CD14-positive monocyte (primary cell): Measurements from ENCODE around the gene GREB1L. TPM values are rescaled to one million over a fixed set of nuclear protein-coding genes. Genes with fewer than 3 reads are reported as not detected.

Experiments
- DNase-seq, 3 donors: peaks; one replicate each; pipeline ENCODE4 v3.0.0-alpha.2; 2011 to 2022
- H2AFZ ChIP-seq: 2 replicates; pipeline ENCODE4 v1.6.0; 2012; ENCODE audit warnings: mild to moderate bottlenecking, low read depth, low read length, inconsistent platforms; ENCODE audit not compliant: insufficient read depth, poor library complexity, severe bottlenecking
- H3K27ac ChIP-seq, 2 donors: 1 replicate in 1 of 2; 2 replicates in 1 of 2; pipeline ENCODE4 v1.5.1; 2012 to 2013; ENCODE audit warnings: low read length in 2 of 2, control low read depth in 1 of 2, inconsistent platforms in 1 of 2, low read depth in 1 of 2, mild to moderate bottlenecking in 1 of 2
- H3K27me3 ChIP-seq, 2 donors: one replicate each; pipeline versions ENCODE4 v1.6.0 to v1.6.1; 2011 to 2013; ENCODE audit warnings: low read length in 2 of 2; ENCODE audit not compliant: control insufficient read depth in 2 of 2, insufficient read depth in 2 of 2
- H3K36me3 ChIP-seq, 2 donors: replicated peaks in 1 of 2; 1 replicate in 1 of 2; 2 replicates in 1 of 2; pipeline versions ENCODE4 v1.5.1 to v1.6.1; 2012 to 2013; ENCODE audit warnings: low read length in 2 of 2, control low read depth in 1 of 2, inconsistent platforms in 1 of 2, mild to moderate bottlenecking in 1 of 2; ENCODE audit not compliant: insufficient read depth in 2 of 2, control insufficient read depth in 1 of 2
- H3K4me1 ChIP-seq, 2 donors: 1 replicate in 1 of 2; 2 replicates in 1 of 2; pipeline versions ENCODE4 v1.5.1 to v1.6.1; 2012 to 2013; ENCODE audit warnings: low read length in 2 of 2, control low read depth in 1 of 2, inconsistent platforms in 1 of 2, mild to moderate bottlenecking in 1 of 2, moderate library complexity in 1 of 2; ENCODE audit not compliant: insufficient read depth in 2 of 2, control insufficient read depth in 1 of 2
- H3K4me2 ChIP-seq: replicated peaks from 2 replicates; pipeline ENCODE3; 2012; ENCODE audit warnings: low read length, moderate library complexity, mild to moderate bottlenecking; ENCODE audit not compliant: poor library complexity, severe bottlenecking; ENCODE audit errors: extremely low read depth
- H3K4me3 ChIP-seq, 3 experiments: fragments of 200-600 bp in 1 of 3; sonication (generic) in 1 of 3; replicated peaks in 1 of 3; 1 replicate in 2 of 3; 2 replicates in 1 of 3; pipeline ENCODE4 v1.5.1; 2011 to 2013; ENCODE audit warnings: low read length in 3 of 3, mild to moderate bottlenecking in 3 of 3, control low read depth in 2 of 3, low read depth in 2 of 3, inconsistent platforms in 1 of 3, moderate library complexity in 1 of 3
- H3K79me2 ChIP-seq: 2 replicates; pipeline ENCODE4 v1.6.0; 2012; ENCODE audit warnings: mild to moderate bottlenecking, control low read depth, inconsistent platforms, low read length, moderate library complexity; ENCODE audit not compliant: insufficient read depth
- H3K9ac ChIP-seq: 2 replicates; pipeline ENCODE4 v1.6.0; 2017; ENCODE audit warnings: low read length, mild to moderate bottlenecking; ENCODE audit not compliant: insufficient read depth, poor library complexity, severe bottlenecking
- H3K9me3 ChIP-seq, 2 donors: replicated peaks in 1 of 2; 1 replicate in 1 of 2; 2 replicates in 1 of 2; pipeline versions ENCODE4 v1.5.1 to v1.6.1; 2012 to 2013; ENCODE audit warnings: low read length in 2 of 2, control low read depth in 1 of 2; ENCODE audit not compliant: control insufficient read depth in 1 of 2, insufficient read depth in 1 of 2
- H4K20me1 ChIP-seq: 2 replicates; pipeline ENCODE4 v1.6.0; 2012; ENCODE audit warnings: mild to moderate bottlenecking, low read length, control low read depth, moderate library complexity; ENCODE audit not compliant: insufficient read depth
- H3K27ac Mint-ChIP-seq, 7 donors: one replicate each; pipeline ENCODE4 v1.8.0; 2020; ENCODE audit warnings: mild to moderate bottlenecking in 7 of 7, mixed read lengths in 7 of 7, moderate library complexity in 6 of 7, inconsistent platforms in 2 of 7
- H3K27me3 Mint-ChIP-seq, 3 donors: one replicate each; pipeline ENCODE4 v1.8.0; 2021 to 2022; ENCODE audit warnings: low read depth in 3 of 3, mild to moderate bottlenecking in 3 of 3, mixed read lengths in 3 of 3, moderate library complexity in 3 of 3, inconsistent platforms in 1 of 3
- H3K36me3 Mint-ChIP-seq, 2 donors: one replicate each; pipeline ENCODE4 v1.8.0; 2020; ENCODE audit warnings: mixed read lengths in 2 of 2, inconsistent platforms in 1 of 2, mild to moderate bottlenecking in 1 of 2
- H3K4me1 Mint-ChIP-seq: one replicate; pipeline ENCODE4 v1.8.0; 2020; ENCODE audit warnings: mild to moderate bottlenecking, mixed read lengths
- H3K4me3 Mint-ChIP-seq, 2 donors: one replicate each; pipeline ENCODE4 v1.8.0; 2020; ENCODE audit warnings: mild to moderate bottlenecking in 2 of 2, mixed read lengths in 2 of 2, moderate library complexity in 1 of 2
- H3K9me3 Mint-ChIP-seq, 7 donors: one replicate each; pipeline ENCODE4 v1.8.0; 2020 to 2022; ENCODE audit warnings: mixed read lengths in 7 of 7, mild to moderate bottlenecking in 6 of 7, moderate library complexity in 6 of 7, inconsistent platforms in 2 of 7
- WGBS: methylation state at CpG from one replicate; pipeline ENCODE4 v1.1.5; 2013; ENCODE audit warnings: missing lambda C conversion rate; ENCODE audit not compliant: insufficient coverage; 5-methylcytosine and 5-hydroxymethylcytosine counted together
- intact Hi-C, 2 donors: fragments of 100-400 bp; cut with micrococcal nuclease; formaldehyde crosslinking; loops; one replicate each; pipeline versions ENCODE4 v1.15.0 to v1.15.1; 2023
- polyA plus RNA-seq, 3 donors: library from polyadenylated mRNA; depleted of rRNA in 1 of 3; unstranded in 2 of 3; stranded (reverse) in 1 of 3; fragments of 300-500 nt in 2 of 3; fragments of >200 nt in 1 of 3; fragmentation: Illumina TruSeq in 2 of 3; gene quantifications; 1 replicate in 2 of 3; 2 replicates in 1 of 3; pipeline ENCODE4 v1.2.3, GENCODE V29; 2012 to 2021
- TF ChIP-seq, protein P1 (sequence below): fragments of 200-600 bp; IDR thresholded peaks from one replicate; pipeline ENCODE4 v1.8.0; 2022; ENCODE audit warnings: antibody characterized with exemption, mild to moderate bottlenecking

Gene GREB1L
- polyA plus RNA-seq, 3 donors: 0.02 to 0.03 TPM; not detected in 1

DNA sequence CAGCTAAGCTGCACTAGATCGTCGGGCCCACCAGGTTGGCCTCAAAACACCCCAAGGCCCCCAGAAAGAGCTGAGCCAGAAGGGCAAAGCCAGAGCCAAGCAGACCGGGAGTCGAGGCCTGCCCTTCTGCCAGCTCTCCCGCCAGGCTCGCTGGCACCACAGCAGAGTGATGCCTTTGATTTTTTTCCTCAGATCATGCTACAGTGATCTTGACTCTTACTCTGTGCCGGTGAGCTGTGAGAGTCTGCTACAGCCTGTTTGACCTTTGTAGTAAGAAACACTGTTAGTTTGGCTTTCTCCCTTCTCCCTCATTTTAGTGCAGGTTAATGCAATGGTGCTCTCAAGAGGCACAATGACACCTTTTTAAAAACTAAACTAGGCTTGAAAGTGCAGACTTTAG is 260.6 kb downstream of the GREB1L start:
- no peak for DNase-seq
- Mint-ChIP-seq H3K9me3 (peaks cover 0 to 2% (median 0%) of the 10 kb centered on the region in 7 donors), H3K4me1 (no peaks in the 10 kb centered on the region), H3K36me3 (no peaks in the 10 kb centered on the region), H3K4me3 (no peak overlapping the region), H3K27ac (no peak overlapping the region), H3K27me3 (peaks cover 0 to 2% (median 0%) of the 10 kb centered on the region in 3 donors)
- no peaks in the 10 kb centered on the region for H3K4me1 ChIP-seq
- no peak overlapping the region for H3K4me2 ChIP-seq
- H2AFZ ChIP-seq: no peak overlapping the region
- no peaks in the 10 kb centered on the region for H4K20me1 ChIP-seq
- no peaks in the 10 kb centered on the region for H3K9me3 ChIP-seq
- no peak overlapping the region for H3K4me3 ChIP-seq
- H3K27ac ChIP-seq: no peak overlapping the region
- TF ChIP-seq, protein P1, sequence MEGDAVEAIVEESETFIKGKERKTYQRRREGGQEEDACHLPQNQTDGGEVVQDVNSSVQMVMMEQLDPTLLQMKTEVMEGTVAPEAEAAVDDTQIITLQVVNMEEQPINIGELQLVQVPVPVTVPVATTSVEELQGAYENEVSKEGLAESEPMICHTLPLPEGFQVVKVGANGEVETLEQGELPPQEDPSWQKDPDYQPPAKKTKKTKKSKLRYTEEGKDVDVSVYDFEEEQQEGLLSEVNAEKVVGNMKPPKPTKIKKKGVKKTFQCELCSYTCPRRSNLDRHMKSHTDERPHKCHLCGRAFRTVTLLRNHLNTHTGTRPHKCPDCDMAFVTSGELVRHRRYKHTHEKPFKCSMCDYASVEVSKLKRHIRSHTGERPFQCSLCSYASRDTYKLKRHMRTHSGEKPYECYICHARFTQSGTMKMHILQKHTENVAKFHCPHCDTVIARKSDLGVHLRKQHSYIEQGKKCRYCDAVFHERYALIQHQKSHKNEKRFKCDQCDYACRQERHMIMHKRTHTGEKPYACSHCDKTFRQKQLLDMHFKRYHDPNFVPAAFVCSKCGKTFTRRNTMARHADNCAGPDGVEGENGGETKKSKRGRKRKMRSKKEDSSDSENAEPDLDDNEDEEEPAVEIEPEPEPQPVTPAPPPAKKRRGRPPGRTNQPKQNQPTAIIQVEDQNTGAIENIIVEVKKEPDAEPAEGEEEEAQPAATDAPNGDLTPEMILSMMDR: no peak
- no peak overlapping the region for H3K9ac ChIP-seq
- WGBS: 100% methylated on average over 6 of the region's 7 CpGs
- intact Hi-C loops: no loop called here
- H3K27me3 ChIP-seq: no peaks in the 10 kb centered on the region
- no peaks in the 10 kb centered on the region for H3K79me2 ChIP-seq
- no peaks in the 10 kb centered on the region for H3K36me3 ChIP-seq

DNA sequence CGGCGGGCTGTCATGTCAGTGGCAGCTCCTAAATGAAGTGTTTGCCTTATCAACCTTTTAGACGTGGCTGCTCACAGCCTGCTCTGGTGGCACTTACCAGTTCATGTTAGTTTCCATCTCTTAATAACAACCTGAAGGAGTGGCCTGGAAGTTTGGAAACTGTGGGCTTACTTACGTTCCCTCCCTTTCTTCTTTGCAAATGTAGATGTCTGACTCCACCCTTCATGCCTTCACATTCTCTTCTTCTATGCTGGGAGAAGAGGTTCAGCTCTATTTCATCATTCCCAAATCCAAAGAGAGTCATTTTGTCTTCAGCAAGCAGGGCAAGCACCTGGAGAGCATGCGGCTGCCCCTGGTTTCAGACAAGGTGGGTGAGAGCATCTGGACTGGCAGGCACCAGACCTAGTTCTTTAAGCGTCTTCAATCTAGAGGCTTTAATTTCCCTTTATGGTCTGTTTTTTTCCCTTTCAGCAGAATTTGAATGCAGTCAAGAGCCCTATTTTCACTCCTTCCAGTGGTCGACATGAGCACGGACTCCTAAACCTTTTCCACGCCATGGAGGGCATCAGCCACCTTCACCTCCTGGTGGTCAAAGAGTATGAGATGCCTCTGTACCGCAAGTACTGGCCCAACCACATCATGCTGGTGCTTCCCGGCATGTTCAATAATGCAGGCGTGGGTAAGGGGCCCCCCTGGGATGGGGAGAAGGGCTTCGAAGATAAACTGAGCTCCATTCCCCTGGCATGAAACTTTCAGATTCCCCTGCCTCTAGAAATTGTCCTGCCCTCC is 266.1 kb downstream of the GREB1L start:
- Histone ChIP-seq H3K4me3 (no peak overlapping the region), H3K36me3 (no peaks in the 10 kb centered on the region), H3K4me2 (no peak overlapping the region), H3K79me2 (no peaks in the 10 kb centered on the region), H3K27ac (no peak overlapping the region), H3K9me3 (no peaks in the 10 kb centered on the region), H3K9ac (no peak overlapping the region), H3K27me3 (no peaks in the 10 kb centered on the region), H3K4me1 (no peaks in the 10 kb centered on the region), H2AFZ (no peak overlapping the region), H4K20me1 (no peaks in the 10 kb centered on the region)
- Mint-ChIP-seq H3K4me1 (no peaks in the 10 kb centered on the region), H3K27ac (no peak overlapping the region), H3K4me3 (no peak overlapping the region), H3K27me3 (no peaks in the 10 kb centered on the region), H3K9me3 (peaks cover 0 to 2% (median 0%) of the 10 kb centered on the region in 7 donors), H3K36me3 (no peaks in the 10 kb centered on the region)
- intact Hi-C loops: no loop called here
- WGBS: 83% methylated on average over 1 of the region's 13 CpGs
- TF ChIP-seq, protein P1: no peak
- DNase-seq: no peak
